Astrocyte of the spinal cord (primary cell): ENCODE results near the gene CLIP1.
A peak's percentile ranks its signal among the peaks of the same experiment; 100 is the strongest.
"Not testable (repeated sequence)": the region's sequence is repeated elsewhere in the genome, so short reads cannot be mapped to it uniquely, and the experiment has no call there.

Experiments used
- DNase-seq: peaks from one replicate; pipeline ENCODE4 v3.0.0; 2011; ENCODE audit warnings: low read depth, low spot score
- H3K4me3 ChIP-seq: 2 replicates; pipeline ENCODE4 v1.5.1; 2011; ENCODE audit warnings: low read depth, mild to moderate bottlenecking, low read length, moderate library complexity
- CTCF ChIP-seq: IDR thresholded peaks from 2 replicates; pipeline ENCODE4 v1.5.1; 2012; ENCODE audit warnings: low read depth, mild to moderate bottlenecking, low read length, inconsistent platforms
- in situ Hi-C: cut with HindIII; loops from 2 replicates; pipeline ENCODE4 v1.10.0; 2017; ENCODE audit warnings: low sequenced_read_pairs

The CLIP1 gene

GRCh38 chr12:122427403-122427802 lies 4.9 kb upstream of the CLIP1 start:
- no peak for TF ChIP-seq CTCF
- no peak for DNase-seq
- in situ Hi-C loops: no loop called here
- H3K4me3 ChIP-seq: no peak overlapping the region

GRCh38 chr12:122423258-122424165 lies 1.0 kb upstream of the CLIP1 start:
- no peak for TF ChIP-seq CTCF
- in situ Hi-C loops: no loop called here
- DNase-seq: peak; percentile 50
- H3K4me3 ChIP-seq: peak overlapping the region; percentile 57

- peak overlapping the region; percentile 57 for H3K4me3 ChIP-seq
- TF ChIP-seq CTCF: no peak
- in situ Hi-C loops: no loop called here
- DNase-seq: peak; percentile 64
Measured at GRCh38 chr12:122422730-122423257, 325 bp upstream of the CLIP1 start.

- no peak for TF ChIP-seq CTCF
- peak overlapping the region; percentile 79 for H3K4me3 ChIP-seq
- in situ Hi-C loops: no loop called here
- peak; percentile 57 for DNase-seq
Measured at GRCh38 chr12:122421187-122421820, 1.2 kb downstream of the CLIP1 start.

- H3K4me3 ChIP-seq: peak overlapping the region; percentile 79
- in situ Hi-C loops: no loop called here
- DNase-seq: no peak
- TF ChIP-seq CTCF: no peak
Measured at GRCh38 chr12:122420471-122421162, 1.9 kb downstream of the CLIP1 start.

- H3K4me3 ChIP-seq, DNase-seq, in situ Hi-C loops: not testable (repeated sequence)
Measured at GRCh38 chr12:122419094-122419493, 3.4 kb downstream of the CLIP1 start.

GRCh38 chr12:122415665-122416064 lies 6.8 kb downstream of the CLIP1 start:
- DNase-seq, in situ Hi-C loops, H3K4me3 ChIP-seq: not testable (repeated sequence)
